ENCODE measurements around the gene PDHA2. TPM values are rescaled to one million over a fixed set of nuclear protein-coding genes. Genes with fewer than 3 reads are reported as not detected.

The PDHA2 gene
- total RNA-seq, result not detected in 2 replicates

GRCh38 chr4:95839891-95840290 is at the start of gene PDHA2:
PDHA2 (plus strand) TSS chr4:95840093; CDS start chr4:95840151, 58 bp downstream.
- no peak within 1 kb of the TSS for H3K4me3 ChIP-seq (ENCODE audit: low read depth, low read length)
- TF ChIP-seq, protein P1, sequence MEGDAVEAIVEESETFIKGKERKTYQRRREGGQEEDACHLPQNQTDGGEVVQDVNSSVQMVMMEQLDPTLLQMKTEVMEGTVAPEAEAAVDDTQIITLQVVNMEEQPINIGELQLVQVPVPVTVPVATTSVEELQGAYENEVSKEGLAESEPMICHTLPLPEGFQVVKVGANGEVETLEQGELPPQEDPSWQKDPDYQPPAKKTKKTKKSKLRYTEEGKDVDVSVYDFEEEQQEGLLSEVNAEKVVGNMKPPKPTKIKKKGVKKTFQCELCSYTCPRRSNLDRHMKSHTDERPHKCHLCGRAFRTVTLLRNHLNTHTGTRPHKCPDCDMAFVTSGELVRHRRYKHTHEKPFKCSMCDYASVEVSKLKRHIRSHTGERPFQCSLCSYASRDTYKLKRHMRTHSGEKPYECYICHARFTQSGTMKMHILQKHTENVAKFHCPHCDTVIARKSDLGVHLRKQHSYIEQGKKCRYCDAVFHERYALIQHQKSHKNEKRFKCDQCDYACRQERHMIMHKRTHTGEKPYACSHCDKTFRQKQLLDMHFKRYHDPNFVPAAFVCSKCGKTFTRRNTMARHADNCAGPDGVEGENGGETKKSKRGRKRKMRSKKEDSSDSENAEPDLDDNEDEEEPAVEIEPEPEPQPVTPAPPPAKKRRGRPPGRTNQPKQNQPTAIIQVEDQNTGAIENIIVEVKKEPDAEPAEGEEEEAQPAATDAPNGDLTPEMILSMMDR (conservative IDR thresholded peaks at IDR 0.05; ENCODE audit: low read depth, low read length), result no peak
- DNase-seq (ENCODE audit: low read depth), result no peak

DNA sequence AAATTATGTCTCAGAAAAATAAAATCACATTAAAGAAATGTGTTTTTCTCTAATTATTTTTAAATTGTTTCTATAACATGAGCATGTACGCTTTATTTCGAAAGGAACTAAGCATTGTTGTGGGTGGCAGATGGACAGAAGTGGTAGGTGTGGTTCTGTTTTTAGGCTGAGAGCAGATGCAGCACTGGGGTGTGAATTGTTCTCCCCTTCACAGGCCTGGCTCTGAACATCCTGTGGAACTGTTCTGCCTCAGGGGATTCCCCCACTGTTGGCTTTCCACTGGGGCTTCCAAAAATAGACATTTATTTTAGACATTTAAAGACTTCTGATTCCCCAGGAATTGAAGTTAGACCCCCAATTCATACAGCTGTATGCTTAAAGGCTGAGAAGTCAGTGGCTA is 41.9 kb upstream of the PDHA2 start:
- H3K4me3 ChIP-seq (ENCODE audit: low read depth, low read length), result no peak overlapping the region
- DNase-seq (ENCODE audit: low read depth), result no peak
- TF ChIP-seq, protein P1 (conservative IDR thresholded peaks at IDR 0.05; ENCODE audit: low read depth, low read length), result no peak

GRCh38 chr4:95798727-95799126 is 41.2 kb upstream of the PDHA2 start:
- TF ChIP-seq, protein P1 (conservative IDR thresholded peaks at IDR 0.05; ENCODE audit: low read depth, low read length), result no peak
- H3K4me3 ChIP-seq (ENCODE audit: low read depth, low read length), result no peak overlapping the region
- DNase-seq (ENCODE audit: low read depth), result no peak

- no peak for DNase-seq (ENCODE audit: low read depth)
- TF ChIP-seq, protein P1 (conservative IDR thresholded peaks at IDR 0.05; ENCODE audit: low read depth, low read length), result no peak
- no peak overlapping the region for H3K4me3 ChIP-seq (ENCODE audit: low read depth, low read length)
Observed at GRCh38 chr4:95821867-95822266, 18.0 kb upstream of the PDHA2 start.

DNA sequence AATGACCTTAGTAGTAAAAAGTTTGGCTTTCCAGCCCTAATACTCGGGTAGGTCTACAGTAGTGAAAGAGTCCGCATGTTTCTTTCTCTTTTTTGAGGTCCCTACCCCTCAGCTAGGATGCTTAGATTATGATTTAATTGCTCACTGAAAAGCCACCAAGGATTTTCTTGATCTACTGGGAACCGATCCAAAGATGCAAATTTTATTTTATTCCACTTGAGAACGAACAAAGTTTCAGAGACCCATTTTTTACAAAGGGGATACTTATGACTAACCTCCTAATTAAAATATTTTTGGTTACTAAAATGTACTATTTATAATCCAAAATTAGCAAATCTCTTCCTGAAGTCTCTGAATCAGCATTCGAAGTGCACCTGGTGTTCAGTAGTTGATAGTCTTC is 14.3 kb upstream of the PDHA2 start:
- no peak for DNase-seq (ENCODE audit: low read depth)
- no peak overlapping the region for H3K4me3 ChIP-seq (ENCODE audit: low read depth, low read length)
- TF ChIP-seq, protein P1 (conservative IDR thresholded peaks at IDR 0.05; ENCODE audit: low read depth, low read length), result no peak

GRCh38 chr4:95830651-95831050 is 9.2 kb upstream of the PDHA2 start:
- TF ChIP-seq, protein P1 (conservative IDR thresholded peaks at IDR 0.05; ENCODE audit: low read depth, low read length), result no peak
- no peak overlapping the region for H3K4me3 ChIP-seq (ENCODE audit: low read depth, low read length)

GRCh38 chr4:95831166-95831565 is 8.7 kb upstream of the PDHA2 start:
- no peak for DNase-seq (ENCODE audit: low read depth)
- no peak overlapping the region for H3K4me3 ChIP-seq (ENCODE audit: low read depth, low read length)
- TF ChIP-seq, protein P1 (conservative IDR thresholded peaks at IDR 0.05; ENCODE audit: low read depth, low read length), result no peak

More at GRCh38 chr4:95830651-95831050, 9.2 kb upstream of the PDHA2 start:
- DNase-seq (ENCODE audit: low read depth), result no peak
